A673 (cell line): ENCODE data around the gene TAS1R1. TPM values are rescaled to one million over a fixed set of nuclear protein-coding genes. Genes with fewer than 3 reads are reported as not detected.
A peak's percentile ranks its signal among the peaks of the same experiment; 100 is the strongest.

Experiments used
- BruUV-seq: library from RNA; stranded (reverse); fragments of 400-500 nt; replicated peaks from 2 replicates; lab custom pipeline; 2021; lab: Mats Ljungman, UMichigan
- CTCF ChIA-PET: fragments of 300-600 bp; sonication (Branson Sonifier 250); formaldehyde crosslinking; loops from one replicate; lab custom pipeline; 2022; ENCODE audit warnings: antibody characterized with exemption; lab: Charles Lee
- POLR2A ChIA-PET: fragments of 300-600 bp; sonication (Branson Sonifier 250); formaldehyde crosslinking; loops from one replicate; lab custom pipeline; 2022; ENCODE audit warnings: antibody characterized with exemption; ENCODE audit not compliant: low non-redundant PET; lab: Charles Lee
- DNase-seq: peaks from one replicate; pipeline ENCODE4 v3.0.0-alpha.2; 2015; ENCODE audit warnings: low spot score
- H3K27ac ChIP-seq: fragments of 200-600 bp; sonication (generic); 2 replicates; pipeline ENCODE4 v1.5.1; 2016; ENCODE audit warnings: mixed run types, low read depth, mild to moderate bottlenecking, mixed read lengths, antibody characterized with exemption, low read length; ENCODE audit not compliant: poor library complexity, severe bottlenecking
- H3K27me3 ChIP-seq: fragments of 200-600 bp; sonication (generic); replicated peaks from 2 replicates; pipeline ENCODE4 v1.6.1; 2017; ENCODE audit warnings: mixed run types, low read depth, mild to moderate bottlenecking, mixed read lengths, antibody characterized with exemption, low read length; ENCODE audit not compliant: insufficient read depth, poor library complexity
- H3K36me3 ChIP-seq: fragments of 200-600 bp; sonication (generic); 2 replicates; pipeline ENCODE4 v1.6.1; 2016; ENCODE audit warnings: mixed run types, mild to moderate bottlenecking, mixed read lengths, antibody characterized with exemption, low read length; ENCODE audit not compliant: insufficient read depth, poor library complexity, severe bottlenecking
- H3K4me1 ChIP-seq: fragments of 200-600 bp; sonication (generic); 2 replicates; pipeline ENCODE4 v1.6.1; 2017; ENCODE audit warnings: mixed run types, mild to moderate bottlenecking, mixed read lengths, antibody characterized with exemption, low read length; ENCODE audit not compliant: insufficient read depth, poor library complexity, severe bottlenecking
- H3K4me3 ChIP-seq: fragments of 200-600 bp; sonication (generic); 2 replicates; pipeline ENCODE4 v1.5.1; 2016; ENCODE audit warnings: low read depth, mixed run types, mild to moderate bottlenecking, mixed read lengths, low read length; ENCODE audit not compliant: poor library complexity, severe bottlenecking
- H3K9me3 ChIP-seq: fragments of 200-600 bp; sonication (generic); 2 replicates; pipeline ENCODE4 v1.6.1; 2016; ENCODE audit warnings: mixed run types, low read depth, mild to moderate bottlenecking, mixed read lengths, antibody characterized with exemption, low read length; ENCODE audit not compliant: poor library complexity, severe bottlenecking
- EZH2 ChIP-seq: fragments of 200-600 bp; sonication (generic); IDR thresholded peaks from 2 replicates; pipeline ENCODE4 v1.6.1; 2017; ENCODE audit warnings: borderline replicate concordance, low read depth, mild to moderate bottlenecking, mixed read lengths, antibody characterized with exemption, low read length; ENCODE audit not compliant: poor library complexity, severe bottlenecking
- intact Hi-C: fragments of 100-400 bp; cut with micrococcal nuclease; formaldehyde crosslinking; loops from one replicate; pipeline ENCODE4 v1.10.0; 2022; ENCODE audit not compliant: unreplicated experiment
- total RNA-seq: library from RNA; stranded (reverse); gene quantifications from 2 replicates; pipeline ENCODE4 v1.2.3, GENCODE V29; 2021
- TF ChIP-seq, protein P1 (sequence below): fragments of 300-800, 200-600 bp; sonication (generic); conservative IDR thresholded peaks from 2 replicates; pipeline ENCODE4 v1.5.1; 2017; ENCODE audit warnings: low read depth, mild to moderate bottlenecking, antibody characterized with exemption, low read length, moderate library complexity, mixed read lengths

The TAS1R1 gene
- total RNA-seq, 1 experiment from 2014 or later, result not detected

DNA sequence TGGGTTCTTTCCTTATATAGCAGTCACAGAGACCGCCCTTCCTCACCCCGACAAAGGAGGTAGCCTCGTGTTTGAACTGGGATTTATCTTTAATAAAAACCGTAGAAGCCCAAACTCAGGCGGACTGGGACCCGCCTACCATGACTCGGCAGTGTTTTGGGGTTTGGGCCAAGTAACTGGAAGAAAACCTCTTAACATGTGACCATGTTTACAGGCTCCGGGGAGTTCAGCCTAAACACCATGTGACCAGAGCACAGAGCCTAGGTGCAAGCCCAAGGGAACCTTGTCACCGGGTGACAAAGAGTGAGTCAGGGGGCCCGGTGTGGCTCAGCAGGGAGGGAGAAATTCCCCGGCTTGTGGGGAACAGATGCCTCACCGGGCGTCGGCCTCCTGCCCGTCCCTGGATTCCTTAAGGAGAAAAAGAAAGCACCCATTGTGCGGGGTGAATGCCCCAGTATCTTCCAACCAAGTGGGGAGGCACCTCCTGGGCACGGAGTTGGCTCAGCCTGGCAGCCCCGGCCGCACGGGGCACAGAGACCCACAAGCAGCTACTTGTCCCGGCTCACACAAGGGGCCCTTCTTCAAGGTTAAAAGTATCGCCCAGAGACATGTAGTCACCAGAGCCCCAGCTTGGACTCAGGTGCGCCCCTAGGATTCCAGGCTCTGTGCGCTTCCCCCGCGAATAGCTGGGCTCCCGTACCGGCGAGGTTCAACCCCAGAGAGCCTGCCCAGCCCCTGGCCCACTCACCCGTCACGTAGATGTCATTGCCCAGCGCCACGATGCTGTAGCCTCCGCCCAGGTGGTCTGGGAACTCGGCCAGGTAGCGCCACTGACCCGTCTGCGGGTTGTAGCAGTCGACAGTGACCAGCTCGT lies 46.2 kb downstream of the TAS1R1 start:
- Histone ChIP-seq H3K36me3 (peaks cover 29% of the 10 kb centered on the region), H3K27me3 (no peaks in the 10 kb centered on the region), H3K4me1 (peaks cover 11% of the 10 kb centered on the region), H3K4me3 (peak overlapping the region; percentile 89), H3K27ac (peak overlapping the region; percentile 75), H3K9me3 (no peaks in the 10 kb centered on the region)
- TF ChIP-seq, protein P1, sequence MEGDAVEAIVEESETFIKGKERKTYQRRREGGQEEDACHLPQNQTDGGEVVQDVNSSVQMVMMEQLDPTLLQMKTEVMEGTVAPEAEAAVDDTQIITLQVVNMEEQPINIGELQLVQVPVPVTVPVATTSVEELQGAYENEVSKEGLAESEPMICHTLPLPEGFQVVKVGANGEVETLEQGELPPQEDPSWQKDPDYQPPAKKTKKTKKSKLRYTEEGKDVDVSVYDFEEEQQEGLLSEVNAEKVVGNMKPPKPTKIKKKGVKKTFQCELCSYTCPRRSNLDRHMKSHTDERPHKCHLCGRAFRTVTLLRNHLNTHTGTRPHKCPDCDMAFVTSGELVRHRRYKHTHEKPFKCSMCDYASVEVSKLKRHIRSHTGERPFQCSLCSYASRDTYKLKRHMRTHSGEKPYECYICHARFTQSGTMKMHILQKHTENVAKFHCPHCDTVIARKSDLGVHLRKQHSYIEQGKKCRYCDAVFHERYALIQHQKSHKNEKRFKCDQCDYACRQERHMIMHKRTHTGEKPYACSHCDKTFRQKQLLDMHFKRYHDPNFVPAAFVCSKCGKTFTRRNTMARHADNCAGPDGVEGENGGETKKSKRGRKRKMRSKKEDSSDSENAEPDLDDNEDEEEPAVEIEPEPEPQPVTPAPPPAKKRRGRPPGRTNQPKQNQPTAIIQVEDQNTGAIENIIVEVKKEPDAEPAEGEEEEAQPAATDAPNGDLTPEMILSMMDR, result no peak
- TF ChIP-seq EZH2, result no peak
- no TSS peak for BruUV-seq
- ChIA-PET POLR2A (no interaction called here), CTCF (no interaction called here)
- intact Hi-C loops, result no loop called here
- DNase-seq, result peak; percentile 78

DNA sequence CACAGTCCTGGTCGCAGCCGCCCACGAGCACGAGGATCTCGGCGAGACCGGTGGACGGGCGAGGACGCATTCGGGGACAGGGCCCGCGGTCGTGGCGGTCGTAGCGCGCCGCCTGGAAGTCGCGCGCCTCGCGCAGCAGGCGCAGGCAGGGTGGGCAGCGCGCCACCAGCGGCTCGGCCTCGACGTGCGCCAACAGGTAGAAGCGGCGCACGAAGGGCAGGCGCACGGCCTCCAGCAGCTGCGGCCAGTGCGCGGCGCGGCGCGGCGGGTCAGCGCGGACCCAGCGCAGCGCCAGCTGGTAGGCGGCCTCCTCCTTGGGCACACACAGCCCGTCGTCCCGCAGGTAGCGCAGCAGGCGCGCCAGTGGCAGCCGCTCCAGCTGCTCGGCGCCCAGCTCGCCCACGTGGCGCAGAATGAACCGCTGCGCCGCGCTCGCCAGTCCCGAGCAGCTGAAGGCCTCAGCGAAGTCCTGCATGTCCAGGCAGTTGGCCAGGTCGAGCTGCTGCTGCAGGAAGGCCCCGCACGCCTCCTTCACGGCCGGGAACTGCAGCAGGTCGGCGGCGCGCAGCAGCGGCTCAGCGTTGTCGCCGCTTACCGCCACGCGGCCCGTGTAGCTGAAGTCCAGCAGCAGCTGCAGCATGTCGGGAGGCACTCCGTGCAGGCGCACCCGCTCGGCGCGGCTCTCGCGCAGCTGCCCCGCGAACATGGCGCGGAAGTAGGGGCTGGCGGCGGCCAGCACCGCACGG lies 47.0 kb downstream of the TAS1R1 start:
- ChIA-PET POLR2A (no interaction called here), CTCF (no interaction called here)
- TF ChIP-seq, protein P1, result no peak
- peaks cover 11% of the 10 kb centered on the region for H3K4me1 ChIP-seq
- peaks cover 21% of the 10 kb centered on the region for H3K36me3 ChIP-seq
- peak overlapping the region; percentile 75 for H3K27ac ChIP-seq
- no peak for DNase-seq
- H3K4me3 ChIP-seq, result peak overlapping the region; percentile 89
- BruUV-seq, result no TSS peak
- H3K9me3 ChIP-seq, result no peaks in the 10 kb centered on the region
- no peaks in the 10 kb centered on the region for H3K27me3 ChIP-seq
- intact Hi-C loops, result loop anchor here (1.0 kb wide), 1 partner anchor 11 kb away; the partner anchor contains the start of gene PHF13

DNA sequence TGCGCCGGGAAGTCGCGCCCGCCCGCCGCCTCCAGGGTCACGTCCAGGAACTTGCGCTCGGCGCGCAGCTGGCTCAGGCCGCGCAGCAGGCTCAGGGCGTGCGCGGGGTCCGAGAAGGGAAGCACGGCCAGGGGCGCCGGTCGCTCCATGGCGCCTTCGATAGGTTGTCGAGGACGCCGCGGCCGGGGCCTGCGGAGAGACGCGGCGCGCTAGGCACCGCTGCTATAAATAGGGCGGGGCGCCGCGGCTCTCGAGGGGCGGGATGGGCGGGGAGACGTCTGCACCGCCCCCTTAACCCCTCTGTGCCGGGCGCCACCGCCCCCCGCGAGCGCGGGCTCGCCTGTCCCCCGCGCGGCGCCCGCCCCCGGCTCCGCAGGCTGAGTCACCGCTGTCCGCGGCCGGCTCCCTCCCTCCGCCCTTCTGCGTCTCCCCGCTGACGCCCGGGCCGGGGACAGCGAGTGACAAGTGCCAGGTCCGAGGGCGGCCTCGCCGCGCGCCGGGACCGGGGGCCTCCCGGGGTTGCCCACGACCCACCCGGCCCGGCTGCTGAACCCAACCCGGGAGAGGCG lies 47.6 kb downstream of the TAS1R1 start, which contains the start of gene KLHL21:
Gene KLHL21, minus strand, starts transcription at position 201 of the 569 bp plus-strand sequence. Its CDS starts 52 bp downstream, at position 149.
- CTCF ChIA-PET, result no interaction called here
- peaks cover 11% of the 10 kb centered on the region for H3K4me1 ChIP-seq
- TF ChIP-seq, protein P1, result no peak
- TF ChIP-seq EZH2, result no peak
- POLR2A ChIA-PET, result no interaction called here
- peak within 1 kb of the TSS; percentile 83 for H3K27ac ChIP-seq
- H3K27me3 ChIP-seq, result no peaks in the 10 kb centered on the region
- no TSS peak for BruUV-seq
- DNase-seq, result peak; percentile 93
- H3K9me3 ChIP-seq, result no peaks in the 10 kb centered on the region
- H3K36me3 ChIP-seq, result peaks cover 15% of the 10 kb centered on the region
- intact Hi-C loops, result loop anchor here (1.0 kb wide), 1 partner anchor 11 kb away; the partner anchor contains the start of gene PHF13
- peak within 1 kb of the TSS; percentile 89 for H3K4me3 ChIP-seq
